Peyer's patch (tissue), 4 donors: Measurements from ENCODE around the gene ADGRE1.

ENCODE experiments used
- CTCF ChIP-seq, 6 experiments: fragments of 450-650 bp in 4 of 6; fragments of 200-600 bp in 2 of 6; sonication (generic) in 1 of 6; IDR thresholded peaks; one replicate each; pipeline ENCODE4 v1.5.1; 2017 to 2019; ENCODE audit warnings: antibody characterized with exemption in 6 of 6, mild to moderate bottlenecking in 3 of 6, moderate library complexity in 1 of 6
- POLR2A ChIP-seq, 2 donors: fragments of 450-650 bp; IDR thresholded peaks; one replicate each; pipeline ENCODE4 v1.5.1; 2017; ENCODE audit warnings: antibody characterized with exemption in 2 of 2, mild to moderate bottlenecking in 2 of 2, moderate library complexity in 2 of 2

DNA sequence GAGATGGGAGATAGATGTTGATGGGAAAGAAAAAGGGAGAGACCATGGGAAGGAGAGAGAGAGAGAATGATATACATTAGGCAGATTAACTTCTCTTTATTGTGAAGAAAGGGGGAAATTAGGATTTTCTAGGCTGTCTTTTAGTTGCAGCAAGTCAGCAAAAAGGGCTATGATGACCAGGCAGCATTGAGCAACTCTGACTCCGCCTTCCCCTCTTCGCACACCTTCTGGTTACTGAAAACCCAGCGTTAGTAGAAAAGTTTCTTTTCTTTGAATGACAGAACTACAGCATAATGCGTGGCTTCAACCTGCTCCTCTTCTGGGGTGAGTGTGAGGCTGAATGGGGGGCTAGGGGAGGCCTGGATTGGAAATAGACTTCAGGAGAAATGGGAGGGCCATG is at the start of gene ADGRE1:
- TF ChIP-seq CTCF (IDR thresholded peaks at IDR 0.05) (no peak), POLR2A (IDR thresholded peaks at IDR 0.05) (no peak)
